PC-9 (cell line): Measurements from ENCODE around the gene BOC. TPM values are rescaled to one million over a fixed set of nuclear protein-coding genes. Genes with fewer than 3 reads are reported as not detected.

Source experiments
- BruUV-seq: library from RNA; stranded (reverse); fragments of 400-500 nt; replicated peaks from 2 replicates; lab custom pipeline; 2021; lab: Mats Ljungman, UMichigan
- CTCF ChIA-PET: fragments of 300-600 bp; sonication (Branson Sonifier 250); formaldehyde crosslinking; loops from one replicate; lab custom pipeline; 2022; ENCODE audit warnings: antibody characterized with exemption; lab: Charles Lee
- POLR2A ChIA-PET: fragments of 300-600 bp; sonication (Branson Sonifier 250); formaldehyde crosslinking; loops from one replicate; lab custom pipeline; 2022; ENCODE audit warnings: antibody characterized with exemption; ENCODE audit not compliant: unreplicated experiment; lab: Charles Lee
- DNase-seq, 2 experiments: peaks; one replicate each; pipeline versions ENCODE4 v3.0.0 to v3.0.0-alpha.2; 2015 to 2022; ENCODE audit warnings: mixed read lengths in 1 of 2
- H2AFZ ChIP-seq: fragments of 200-600 bp; sonication (generic); 2 replicates; pipeline ENCODE4 v1.8.1; 2017; ENCODE audit warnings: antibody characterized with exemption
- H3F3A ChIP-seq: fragments of 200-600 bp; sonication (generic); 2 replicates; pipeline ENCODE4 v1.8.1; 2017; ENCODE audit warnings: antibody characterized with exemption, mild to moderate bottlenecking, low read depth; ENCODE audit not compliant: insufficient read depth
- H3K27ac ChIP-seq: fragments of 200-600 bp; sonication (generic); 2 replicates; pipeline ENCODE4 v1.6.1; 2016; ENCODE audit warnings: mixed run types
- H3K27me3 ChIP-seq: fragments of 200-600 bp; sonication (generic); 2 replicates; pipeline ENCODE4 v1.6.1; 2016; ENCODE audit warnings: low read depth, mixed run types; ENCODE audit not compliant: insufficient read depth
- H3K36me3 ChIP-seq: fragments of 200-600 bp; sonication (generic); 2 replicates; pipeline ENCODE4 v1.6.1; 2016; ENCODE audit warnings: low read depth, mixed run types
- H3K4me1 ChIP-seq: fragments of 200-600 bp; sonication (generic); replicated peaks from 2 replicates; pipeline ENCODE4 v1.6.1; 2016; ENCODE audit warnings: mixed run types; ENCODE audit not compliant: insufficient read depth
- H3K4me2 ChIP-seq: fragments of 200-600 bp; sonication (generic); 2 replicates; pipeline ENCODE4 v1.6.1; 2017; ENCODE audit warnings: mixed run types
- H3K4me3 ChIP-seq: fragments of 200-600 bp; sonication (generic); 2 replicates; pipeline ENCODE4 v1.6.1; 2016; ENCODE audit warnings: mixed run types
- H3K79me2 ChIP-seq: fragments of 200-600 bp; sonication (generic); 2 replicates; pipeline ENCODE4 v1.6.1; 2017; ENCODE audit warnings: low read depth, mixed run types
- H3K9me2 ChIP-seq: fragments of 200-600 bp; sonication (generic); 2 replicates; pipeline ENCODE4 v1.8.1; 2017; ENCODE audit warnings: mild to moderate bottlenecking; ENCODE audit not compliant: insufficient read depth
- H3K9me3 ChIP-seq: fragments of 200-600 bp; sonication (generic); 2 replicates; pipeline ENCODE4 v1.8.1; 2016; ENCODE audit warnings: low read depth; ENCODE audit not compliant: insufficient read depth
- H4K20me1 ChIP-seq: fragments of 200-600 bp; sonication (generic); 2 replicates; pipeline ENCODE4 v1.8.1; 2017; ENCODE audit not compliant: insufficient read depth
- CTCF ChIP-seq: fragments of 200-600 bp; sonication (generic); conservative IDR thresholded peaks from 2 replicates; pipeline ENCODE4 v1.6.1; 2017; ENCODE audit warnings: mixed run types, antibody characterized with exemption, mild to moderate bottlenecking, moderate library complexity
- EZH2 ChIP-seq: fragments of 200-600 bp; sonication (generic); IDR thresholded peaks from 2 replicates; pipeline ENCODE4 v1.8.0; 2017; ENCODE audit warnings: antibody characterized with exemption, low read depth
- intact Hi-C: fragments of 100-400 bp; cut with micrococcal nuclease; formaldehyde crosslinking; loops from one replicate; pipeline ENCODE4 v1.10.0; 2022; ENCODE audit not compliant: unreplicated experiment
- total RNA-seq: library from RNA; stranded (reverse); gene quantifications from 2 replicates; pipeline ENCODE4 v1.2.3, GENCODE V29; 2021

The BOC gene
- total RNA-seq, 1 experiment from 2014 or later, result 3.0 TPM

GRCh38 chr3:113329757-113330156 is 118.4 kb downstream of the BOC start:
- H3K27me3 ChIP-seq, result no peaks in the 10 kb centered on the region
- H3K36me3 ChIP-seq, result no peaks in the 10 kb centered on the region
- TF ChIP-seq CTCF, result no peak
- no peaks in the 10 kb centered on the region for H4K20me1 ChIP-seq
- no peaks in the 10 kb centered on the region for H3K9me2 ChIP-seq
- no peaks in the 10 kb centered on the region for H3F3A ChIP-seq
- H3K4me3 ChIP-seq, result no peak overlapping the region
- no peak for DNase-seq
- H2AFZ ChIP-seq, result no peak overlapping the region
- no peak overlapping the region for H3K4me2 ChIP-seq
- POLR2A ChIA-PET, result interaction anchor here (0.5 kb wide), 1 partner anchor 195 kb away, joined by 3 read pairs; no protein-coding TSS in a partner anchor
- intact Hi-C loops, result no loop called here
- no peaks in the 10 kb centered on the region for H3K79me2 ChIP-seq
- CTCF ChIA-PET, result no interaction called here
- H3K27ac ChIP-seq, result no peak overlapping the region
- H3K4me1 ChIP-seq, result no peaks in the 10 kb centered on the region
- no peaks in the 10 kb centered on the region for H3K9me3 ChIP-seq
- BruUV-seq, result no TSS peak

GRCh38 chr3:113330742-113331141 is 119.4 kb downstream of the BOC start:
- no peaks in the 10 kb centered on the region for H4K20me1 ChIP-seq
- BruUV-seq, result no TSS peak
- intact Hi-C loops, result no loop called here
- no peak overlapping the region for H3K4me2 ChIP-seq
- DNase-seq, result no peak
- ChIA-PET CTCF (no interaction called here), POLR2A (no interaction called here)
- no peaks in the 10 kb centered on the region for H3F3A ChIP-seq
- TF ChIP-seq EZH2 (no peak), CTCF (no peak)
- no peaks in the 10 kb centered on the region for H3K4me1 ChIP-seq
- H2AFZ ChIP-seq, result no peak overlapping the region
- no peaks in the 10 kb centered on the region for H3K27me3 ChIP-seq
- 0 out of 2 replicates have a peak, but pooled peaks cover 3% of the 10 kb centered on the region for H3K9me2 ChIP-seq
- H3K4me3 ChIP-seq, result no peak overlapping the region
- H3K27ac ChIP-seq, result no peak overlapping the region
- no peaks in the 10 kb centered on the region for H3K79me2 ChIP-seq
- no peaks in the 10 kb centered on the region for H3K9me3 ChIP-seq
- no peaks in the 10 kb centered on the region for H3K36me3 ChIP-seq

- no peaks in the 10 kb centered on the region for H3K4me1 ChIP-seq
- DNase-seq, result no peak
- H3K36me3 ChIP-seq, result no peaks in the 10 kb centered on the region
- H3K79me2 ChIP-seq, result no peaks in the 10 kb centered on the region
- H3K4me2 ChIP-seq, result no peak overlapping the region
- H3F3A ChIP-seq, result no peaks in the 10 kb centered on the region
- intact Hi-C loops, result no loop called here
- H4K20me1 ChIP-seq, result no peaks in the 10 kb centered on the region
- POLR2A ChIA-PET, result no interaction called here
- no peak overlapping the region for H2AFZ ChIP-seq
- TF ChIP-seq EZH2 (no peak), CTCF (no peak)
- no TSS peak for BruUV-seq
- H3K9me2 ChIP-seq, result 0 out of 2 replicates have a peak, but pooled peaks cover 4% of the 10 kb centered on the region
- H3K27me3 ChIP-seq, result no peaks in the 10 kb centered on the region
- no peaks in the 10 kb centered on the region for H3K9me3 ChIP-seq
- CTCF ChIA-PET, result no interaction called here
- no peak overlapping the region for H3K4me3 ChIP-seq
- no peak overlapping the region for H3K27ac ChIP-seq
Measured at GRCh38 chr3:113331187-113331586, 119.8 kb downstream of the BOC start.

Other genes starting within 250 kb of the BOC start
- 0.20 and 0.63 TPM in 2 replicates for gene CD200R1, start 236.5 kb upstream of the BOC start, total RNA-seq
- gene GTPBP8, start 220.6 kb upstream of the BOC start, total RNA-seq, result 27.9 and 34.3 TPM in 2 replicates
- gene CFAP44, start 229.9 kb downstream of the BOC start, total RNA-seq, result 6.0 and 9.1 TPM in 2 replicates